GM12878 (cell line): ENCODE results near the gene CRAT. TPM values are rescaled to one million over a fixed set of nuclear protein-coding genes. Genes with fewer than 3 reads are reported as not detected.

Experiments used
- CHD4 ChIP-seq: fragments of 200-600 bp; sonication (generic); IDR thresholded peaks from 2 replicates; pipeline ENCODE4 v1.6.1; 2016; ENCODE audit warnings: mild to moderate bottlenecking
- ESRRA ChIP-seq: IDR thresholded peaks from 2 replicates; pipeline ENCODE4 v1.6.1; 2012; ENCODE audit warnings: mild to moderate bottlenecking, low read length, improper control_type of control experiment
- FOS ChIP-seq: IDR thresholded peaks from 3 replicates; pipeline ENCODE4 v1.6.1; 2011; ENCODE audit warnings: borderline replicate concordance; ENCODE audit not compliant: insufficient read length; ENCODE audit errors: extremely low read depth
- HCFC1 ChIP-seq: fragments of 150-350 bp; IDR thresholded peaks from 2 replicates; pipeline ENCODE4 v1.6.1; 2014; ENCODE audit warnings: low read length
- IKZF2 ChIP-seq, 2 experiments: fragments of 450-650 bp; IDR thresholded peaks; 2 replicates each; pipeline ENCODE4 v1.6.1; 2017; ENCODE audit warnings: mild to moderate bottlenecking in 2 of 2, moderate library complexity in 2 of 2
- PAX5 ChIP-seq: IDR thresholded peaks from 2 replicates; pipeline ENCODE4 v1.6.1; 2011; ENCODE audit warnings: low read depth, low read length, borderline replicate concordance
- PAX8 ChIP-seq: fragments of 450-650 bp; IDR thresholded peaks from 2 replicates; pipeline ENCODE4 v1.6.1; 2017; ENCODE audit warnings: mild to moderate bottlenecking, moderate library complexity
- POLR2AphosphoS5 ChIP-seq: IDR thresholded peaks from 2 replicates; pipeline ENCODE4 v1.6.1; 2011; ENCODE audit warnings: mild to moderate bottlenecking, low read length, inconsistent platforms
- POU2F2 ChIP-seq: IDR thresholded peaks from 3 replicates; pipeline ENCODE4 v1.6.1; 2011; ENCODE audit warnings: low read depth, mild to moderate bottlenecking, low read length, borderline replicate concordance
- SIN3A ChIP-seq: IDR thresholded peaks from 2 replicates; pipeline ENCODE4 v1.6.1; 2012; ENCODE audit warnings: low read depth, low read length, improper control_type of control experiment
- SPI1 ChIP-seq: IDR thresholded peaks from 2 replicates; pipeline ENCODE4 v1.6.1; 2011; ENCODE audit warnings: low read depth, mild to moderate bottlenecking, low read length, moderate library complexity, borderline replicate concordance; ENCODE audit not compliant: insufficient read depth
- YY1 ChIP-seq: IDR thresholded peaks from 2 replicates; pipeline ENCODE4 v1.6.1; 2011; ENCODE audit warnings: low read depth, mild to moderate bottlenecking, low read length
- ZSCAN29 ChIP-seq: fragments of 450-650 bp; IDR thresholded peaks from 2 replicates; pipeline ENCODE4 v1.6.1; 2017; ENCODE audit warnings: mild to moderate bottlenecking, moderate library complexity
- ZZZ3 ChIP-seq: IDR thresholded peaks from 2 replicates; pipeline ENCODE4 v1.6.1; 2011; ENCODE audit warnings: low read depth; ENCODE audit not compliant: control insufficient read depth, insufficient read length
- polyA plus RNA-seq, 11 experiments: library from polyadenylated mRNA; depleted of rRNA in 4 of 11; unstranded in 6 of 11; stranded (reverse) in 5 of 11; fragments of >200 nt; fragmentation: Nextera tagmentation in 4 of 11; fragmentation: Illumina TruSeq in 1 of 11; extraction: Ambion mirVana in 4 of 11; extraction: Trizol in 1 of 11; gene quantifications; 1 replicate in 1 of 11; 2 replicates in 10 of 11; pipeline versions ENCODE4 v1.2.1 to v1.2.3, GENCODE V29; 2011 to 2016; ENCODE audit warnings: inconsistent platforms in 2 of 11, missing spikeins in 2 of 11, low read depth in 1 of 11
- total RNA-seq, 4 experiments: library from RNA; depleted of rRNA in 3 of 4; stranded (reverse); fragments of >200 nt in 3 of 4; fragmentation: Illumina TruSeq in 1 of 4; extraction: Trizol in 1 of 4; gene quantifications; 2 replicates each; pipeline versions ENCODE4 v1.2.1 to v1.2.3, GENCODE V29; 2013 to 2021
- TF ChIP-seq, protein P1 (sequence below): IDR thresholded peaks from 2 replicates; pipeline ENCODE4 v1.6.1; 2011; ENCODE audit warnings: low read depth, low read length, improper control_type of control experiment, borderline replicate concordance
- TF ChIP-seq, protein P2 (sequence below): fragments of 450-650 bp; IDR thresholded peaks from 2 replicates; pipeline ENCODE4 v1.6.1; 2016; ENCODE audit warnings: mild to moderate bottlenecking
- TF ChIP-seq, protein P3 (sequence below): IDR thresholded peaks from 2 replicates; pipeline ENCODE4 v1.6.1; 2011; ENCODE audit warnings: mild to moderate bottlenecking, low read depth, low read length, moderate library complexity; ENCODE audit not compliant: insufficient replicate concordance
- TF ChIP-seq, protein P4 (sequence below): fragments of 450-650 bp; formaldehyde crosslinking; IDR thresholded peaks from 2 replicates; pipeline ENCODE4 v1.5.0; 2022; ENCODE audit warnings: mild to moderate bottlenecking, missing genetic modification characterization

The CRAT gene
- total and polyA plus RNA-seq, 10 of the 15 experiments (the other 5 are each of a cell fraction or from before 2014, with no cell fraction given), result 0.10 to 3.4 (median 1.8) TPM

DNA sequence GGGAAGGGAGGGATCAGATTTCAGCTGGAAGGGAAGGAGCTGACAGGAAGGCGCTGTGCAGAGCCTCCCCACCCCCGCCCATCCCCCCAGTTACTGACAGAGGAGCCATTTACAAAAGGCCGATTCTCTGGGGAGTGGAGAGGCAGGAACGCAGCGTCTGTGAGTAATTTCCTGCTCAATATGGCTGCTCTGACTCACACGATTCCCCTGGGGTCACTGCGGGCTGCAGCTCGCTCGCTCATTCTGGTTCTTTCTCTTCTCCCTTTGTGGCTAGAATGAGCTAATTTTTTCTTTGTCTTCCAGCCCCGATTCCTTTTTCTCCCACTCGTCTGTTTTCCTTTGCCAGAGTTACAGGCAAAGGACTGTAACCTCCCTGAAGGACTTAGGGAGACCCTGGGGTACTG, 29.4 kb upstream of the CRAT start (continued):
- TF ChIP-seq SIN3A (no peak), SPI1 (peak; percentile 75; the same call in 1 of the 2 replicates), YY1 (peak; percentile 97), CHD4 (no peak), POLR2AphosphoS5 (peak; percentile 67), ESRRA (no peak), PAX5 (peak; percentile 93), FOS (no peak), ZSCAN29 (peak; percentile 13; the same call in 1 of the 2 replicates), IKZF2 (IDR thresholded peaks at IDR 0.05) (peak; percentile 99), ZZZ3 (no peak), PAX8 (0 out of 2 replicates have a peak, but pooled peaks have one; percentile 25), HCFC1 (peak; percentile 33; the same call in 1 of the 2 replicates), POU2F2 (peak; percentile 92)
- TF ChIP-seq, protein P1, sequence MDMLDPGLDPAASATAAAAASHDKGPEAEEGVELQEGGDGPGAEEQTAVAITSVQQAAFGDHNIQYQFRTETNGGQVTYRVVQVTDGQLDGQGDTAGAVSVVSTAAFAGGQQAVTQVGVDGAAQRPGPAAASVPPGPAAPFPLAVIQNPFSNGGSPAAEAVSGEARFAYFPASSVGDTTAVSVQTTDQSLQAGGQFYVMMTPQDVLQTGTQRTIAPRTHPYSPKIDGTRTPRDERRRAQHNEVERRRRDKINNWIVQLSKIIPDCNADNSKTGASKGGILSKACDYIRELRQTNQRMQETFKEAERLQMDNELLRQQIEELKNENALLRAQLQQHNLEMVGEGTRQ, result no peak
- TF ChIP-seq, protein P2, sequence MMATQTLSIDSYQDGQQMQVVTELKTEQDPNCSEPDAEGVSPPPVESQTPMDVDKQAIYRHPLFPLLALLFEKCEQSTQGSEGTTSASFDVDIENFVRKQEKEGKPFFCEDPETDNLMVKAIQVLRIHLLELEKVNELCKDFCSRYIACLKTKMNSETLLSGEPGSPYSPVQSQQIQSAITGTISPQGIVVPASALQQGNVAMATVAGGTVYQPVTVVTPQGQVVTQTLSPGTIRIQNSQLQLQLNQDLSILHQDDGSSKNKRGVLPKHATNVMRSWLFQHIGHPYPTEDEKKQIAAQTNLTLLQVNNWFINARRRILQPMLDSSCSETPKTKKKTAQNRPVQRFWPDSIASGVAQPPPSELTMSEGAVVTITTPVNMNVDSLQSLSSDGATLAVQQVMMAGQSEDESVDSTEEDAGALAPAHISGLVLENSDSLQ, result peak; percentile 78
- TF ChIP-seq, protein P3, sequence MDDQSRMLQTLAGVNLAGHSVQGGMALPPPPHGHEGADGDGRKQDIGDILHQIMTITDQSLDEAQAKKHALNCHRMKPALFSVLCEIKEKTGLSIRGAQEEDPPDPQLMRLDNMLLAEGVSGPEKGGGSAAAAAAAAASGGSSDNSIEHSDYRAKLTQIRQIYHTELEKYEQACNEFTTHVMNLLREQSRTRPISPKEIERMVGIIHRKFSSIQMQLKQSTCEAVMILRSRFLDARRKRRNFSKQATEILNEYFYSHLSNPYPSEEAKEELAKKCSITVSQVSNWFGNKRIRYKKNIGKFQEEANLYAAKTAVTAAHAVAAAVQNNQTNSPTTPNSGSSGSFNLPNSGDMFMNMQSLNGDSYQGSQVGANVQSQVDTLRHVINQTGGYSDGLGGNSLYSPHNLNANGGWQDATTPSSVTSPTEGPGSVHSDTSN, result peak; percentile 57
- TF ChIP-seq, protein P4, sequence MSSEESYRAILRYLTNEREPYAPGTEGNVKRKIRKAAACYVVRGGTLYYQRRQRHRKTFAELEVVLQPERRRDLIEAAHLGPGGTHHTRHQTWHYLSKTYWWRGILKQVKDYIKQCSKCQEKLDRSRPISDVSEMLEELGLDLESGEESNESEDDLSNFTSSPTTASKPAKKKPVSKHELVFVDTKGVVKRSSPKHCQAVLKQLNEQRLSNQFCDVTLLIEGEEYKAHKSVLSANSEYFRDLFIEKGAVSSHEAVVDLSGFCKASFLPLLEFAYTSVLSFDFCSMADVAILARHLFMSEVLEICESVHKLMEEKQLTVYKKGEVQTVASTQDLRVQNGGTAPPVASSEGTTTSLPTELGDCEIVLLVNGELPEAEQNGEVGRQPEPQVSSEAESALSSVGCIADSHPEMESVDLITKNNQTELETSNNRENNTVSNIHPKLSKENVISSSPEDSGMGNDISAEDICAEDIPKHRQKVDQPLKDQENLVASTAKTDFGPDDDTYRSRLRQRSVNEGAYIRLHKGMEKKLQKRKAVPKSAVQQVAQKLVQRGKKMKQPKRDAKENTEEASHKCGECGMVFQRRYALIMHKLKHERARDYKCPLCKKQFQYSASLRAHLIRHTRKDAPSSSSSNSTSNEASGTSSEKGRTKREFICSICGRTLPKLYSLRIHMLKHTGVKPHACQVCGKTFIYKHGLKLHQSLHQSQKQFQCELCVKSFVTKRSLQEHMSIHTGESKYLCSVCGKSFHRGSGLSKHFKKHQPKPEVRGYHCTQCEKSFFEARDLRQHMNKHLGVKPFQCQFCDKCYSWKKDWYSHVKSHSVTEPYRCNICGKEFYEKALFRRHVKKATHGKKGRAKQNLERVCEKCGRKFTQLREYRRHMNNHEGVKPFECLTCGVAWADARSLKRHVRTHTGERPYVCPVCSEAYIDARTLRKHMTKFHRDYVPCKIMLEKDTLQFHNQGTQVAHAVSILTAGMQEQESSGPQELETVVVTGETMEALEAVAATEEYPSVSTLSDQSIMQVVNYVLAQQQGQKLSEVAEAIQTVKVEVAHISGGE, result no peak
